Epithelial cell of esophagus (primary cell): ENCODE measurements around the gene SEMA4D.

Source experiments
- DNase-seq: peaks from one replicate; pipeline ENCODE4 v3.0.0; 2010; ENCODE audit warnings: low read depth
- H3K4me3 ChIP-seq: 2 replicates; pipeline ENCODE4 v1.5.1; 2011; ENCODE audit warnings: mild to moderate bottlenecking, low read length, control low read depth
- CTCF ChIP-seq: IDR thresholded peaks from 2 replicates; pipeline ENCODE4 v1.5.1; 2011; ENCODE audit warnings: low read depth, mild to moderate bottlenecking, low read length, control low read depth, inconsistent platforms; ENCODE audit not compliant: insufficient read depth; ENCODE audit errors: missing control alignments

The SEMA4D gene

GRCh38 chr9:89412541-89412940 lies 85.4 kb downstream of the SEMA4D start:
- DNase-seq: no peak
- no peak overlapping the region for H3K4me3 ChIP-seq
- TF ChIP-seq CTCF: no peak

GRCh38 chr9:89411759-89412158 lies 86.2 kb downstream of the SEMA4D start:
- H3K4me3 ChIP-seq: no peak overlapping the region
- no peak for DNase-seq
- TF ChIP-seq CTCF: no peak

DNA sequence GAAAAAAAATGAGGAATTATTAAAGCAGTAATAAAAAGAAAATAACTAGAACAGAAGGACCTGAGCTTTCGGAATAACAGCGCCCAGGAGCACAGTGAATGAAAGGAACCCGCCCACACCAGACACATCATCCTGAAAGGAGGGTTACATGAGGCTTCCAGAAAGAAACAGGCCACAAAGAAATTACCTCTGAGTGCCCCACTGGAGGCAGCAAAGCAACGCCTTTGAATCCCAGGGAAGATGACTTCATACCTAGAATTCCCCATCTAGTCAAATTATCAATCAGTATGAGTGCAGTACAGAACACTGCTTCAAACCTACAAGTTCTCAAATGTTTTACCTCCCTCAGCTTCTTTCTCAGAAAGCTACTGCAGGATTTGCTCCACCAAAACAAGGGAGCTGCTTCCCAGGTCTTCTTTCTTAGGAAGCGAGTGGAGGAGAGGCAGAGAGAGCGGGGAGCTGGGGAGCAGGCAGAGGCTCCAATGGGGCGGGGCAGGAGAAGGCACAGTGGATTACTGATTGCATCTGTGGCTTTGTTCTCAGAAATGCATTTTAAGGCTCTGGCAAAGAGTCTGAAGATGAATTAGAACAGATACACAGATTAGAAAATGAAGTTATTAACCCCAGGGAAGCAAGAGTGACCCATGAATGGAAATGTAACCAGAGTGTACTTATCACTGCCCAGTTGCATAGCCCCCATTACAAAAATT lies 87.1 kb downstream of the SEMA4D start:
- TF ChIP-seq CTCF: no peak
- H3K4me3 ChIP-seq: no peak overlapping the region
- DNase-seq: no peak

DNA sequence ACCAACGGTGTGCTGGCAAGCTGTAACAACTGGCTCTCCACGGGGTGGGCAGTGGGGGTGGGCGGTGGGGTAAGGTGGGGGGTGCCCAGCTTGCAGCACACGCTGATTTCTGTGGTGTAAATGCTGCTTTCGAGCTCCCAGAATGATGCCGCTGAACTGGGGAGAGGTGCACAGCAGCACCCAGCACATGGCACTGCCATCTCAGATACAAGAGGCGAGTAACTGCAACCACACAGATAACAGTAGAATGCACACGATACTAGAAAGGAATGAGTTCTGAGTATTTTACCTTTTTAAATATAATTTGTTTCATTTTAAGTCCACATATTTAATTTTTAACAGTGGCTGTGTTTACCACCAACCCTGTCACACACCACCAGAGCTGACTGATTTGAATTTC lies 87.9 kb downstream of the SEMA4D start:
- no peak for TF ChIP-seq CTCF
- no peak overlapping the region for H3K4me3 ChIP-seq
- DNase-seq: no peak

DNA sequence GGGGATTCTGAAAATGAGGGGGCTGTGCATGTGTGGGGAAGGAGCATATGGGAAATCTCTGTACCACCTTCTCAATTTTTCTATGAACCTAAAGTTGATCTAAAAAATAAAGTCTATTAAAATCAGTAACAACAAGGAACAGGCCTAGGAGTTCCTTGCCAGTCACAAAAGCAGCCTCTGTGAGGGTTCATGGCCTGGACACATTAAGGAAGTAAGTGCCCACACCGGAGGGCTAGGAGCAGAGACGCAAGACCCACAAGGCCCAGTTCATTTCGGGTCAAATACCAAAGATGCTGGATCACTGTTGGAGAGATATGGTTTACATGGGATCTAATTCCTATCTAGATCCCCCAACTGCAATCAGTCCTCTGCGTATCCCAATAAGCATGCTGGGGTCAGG lies 88.4 kb downstream of the SEMA4D start:
- H3K4me3 ChIP-seq: no peak overlapping the region
- no peak for TF ChIP-seq CTCF
- DNase-seq: no peak

DNA sequence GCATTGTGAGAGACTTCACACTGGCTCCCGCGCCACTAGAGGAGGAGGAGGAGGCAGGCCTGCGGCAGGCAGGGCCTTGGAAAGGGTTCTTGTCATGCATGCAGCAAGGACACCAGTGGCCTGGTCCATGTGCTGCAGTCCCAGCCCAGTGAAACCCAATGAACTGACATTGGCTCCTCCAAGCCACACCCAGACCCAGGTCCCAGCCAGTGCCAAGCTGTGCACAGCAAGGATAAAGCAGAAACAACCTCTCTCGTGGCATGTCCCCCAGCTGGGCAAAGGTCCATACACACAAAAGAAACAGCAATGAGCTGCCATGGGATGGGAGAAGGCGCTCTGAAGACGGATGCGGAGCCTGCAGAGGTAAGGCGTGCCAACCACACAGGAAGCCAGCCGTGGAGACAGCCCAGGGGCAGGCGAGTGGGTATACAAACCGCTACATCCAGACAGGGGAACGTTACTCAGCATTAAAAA lies 89.2 kb downstream of the SEMA4D start:
- no peak for TF ChIP-seq CTCF
- DNase-seq: no peak
- H3K4me3 ChIP-seq: no peak overlapping the region

- no peak overlapping the region for H3K4me3 ChIP-seq
- no peak for TF ChIP-seq CTCF
- no peak for DNase-seq
Observed at GRCh38 chr9:89407070-89407469, 90.8 kb downstream of the SEMA4D start.
